Left colon (tissue), 2 donors: ENCODE measurements around the gene FNDC8. TPM values are rescaled to one million over a fixed set of nuclear protein-coding genes. Genes with fewer than 3 reads are reported as not detected.
"Not testable (repeated sequence)": the region's sequence is repeated elsewhere in the genome, so short reads cannot be mapped to it uniquely, and the experiment has no call there.

Experiments
- ATAC-seq: fragments of 200-7000 bp; cut with Tn5 transposase; one replicate; pipeline ENCODE4 v1.9.1; 2020; ENCODE audit warnings: mild to moderate bottlenecking, moderate library complexity
- DNase-seq, 2 donors: peaks; one replicate each; pipeline ENCODE4 v3.0.0-alpha.2; 2020
- intact Hi-C, 2 donors: fragments of 100-400 bp; cut with DNase I in 1 of 2; cut with micrococcal nuclease in 1 of 2; formaldehyde crosslinking; loops; one replicate each; pipeline versions ENCODE4 v1.11.2 to v1.14.0; 2022; cut with DNase I, micrococcal nuclease
- total RNA-seq, 2 donors: library from RNA; stranded (reverse); fragmentation: NEBNext Ultra II Directional; extraction: Animal tissue kit (Norgen Biotek cat#: 25700); gene quantifications; one replicate each; pipeline ENCODE4 v1.2.1, GENCODE V29; 2021
- donor health status: DM: no; HTN: no; CAD: no.
- donor health status: DM: yes; HTN: yes; CAD: no.

The FNDC8 gene
- total RNA-seq, 2 donors from 2014 or later: not detected

GRCh38 chr17:35089586-35090296 lies 31.7 kb upstream of the FNDC8 start:
- peak; percentile 4 for ATAC-seq
- peak in 1 of 2 donors; percentile 35 for DNase-seq
- intact Hi-C loops: no loop called here

GRCh38 chr17:35090707-35091106 lies 30.7 kb upstream of the FNDC8 start:
- ATAC-seq, intact Hi-C loops, DNase-seq: not testable (repeated sequence)

DNA sequence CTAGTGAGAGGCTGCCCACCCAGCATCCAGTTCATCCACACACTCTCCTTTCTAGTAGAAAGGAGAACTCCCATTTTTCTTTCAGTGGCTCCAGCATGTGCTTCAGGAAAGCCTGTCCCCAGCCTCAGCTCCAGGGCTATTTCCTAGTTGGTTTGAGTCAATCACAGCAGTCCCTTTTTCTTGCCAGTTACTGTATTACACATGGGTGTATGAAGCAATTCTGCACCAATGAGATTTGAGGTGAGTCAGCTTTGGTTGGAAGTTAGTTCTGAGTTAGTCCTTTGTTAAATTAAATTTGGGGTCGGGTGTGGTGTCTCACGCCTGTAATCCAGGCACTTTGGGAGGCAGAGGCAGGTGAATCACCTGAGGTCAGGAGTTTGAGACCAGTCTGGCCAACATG lies 26.5 kb upstream of the FNDC8 start:
- ATAC-seq (no peak), DNase-seq (no peak)
- intact Hi-C loops: no loop called here

GRCh38 chr17:35095741-35096140 lies 25.7 kb upstream of the FNDC8 start:
- DNase-seq (no peak), ATAC-seq (no peak)
- intact Hi-C loops: no loop called here

DNA sequence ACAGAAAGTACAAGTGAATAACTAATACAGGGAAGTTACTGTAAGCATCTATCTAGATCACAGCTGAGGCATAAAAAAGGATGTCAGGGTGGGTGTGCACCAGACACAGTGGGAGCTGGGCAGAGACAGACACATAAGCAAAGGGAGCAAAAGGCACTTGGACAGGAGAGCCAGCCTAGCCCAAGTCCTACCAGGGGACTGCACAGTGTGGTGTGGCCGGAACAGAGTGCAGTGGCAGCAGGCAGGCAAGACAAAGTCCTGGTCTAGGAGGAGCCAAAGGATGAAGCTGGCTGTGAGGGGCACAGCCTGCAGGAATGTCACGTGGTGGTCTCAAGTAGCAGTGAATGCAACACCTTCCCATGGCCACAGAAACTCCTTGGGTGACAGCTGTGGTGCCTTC lies 23.6 kb upstream of the FNDC8 start:
- no peak for ATAC-seq
- DNase-seq: no peak
- intact Hi-C loops: no loop called here

DNA sequence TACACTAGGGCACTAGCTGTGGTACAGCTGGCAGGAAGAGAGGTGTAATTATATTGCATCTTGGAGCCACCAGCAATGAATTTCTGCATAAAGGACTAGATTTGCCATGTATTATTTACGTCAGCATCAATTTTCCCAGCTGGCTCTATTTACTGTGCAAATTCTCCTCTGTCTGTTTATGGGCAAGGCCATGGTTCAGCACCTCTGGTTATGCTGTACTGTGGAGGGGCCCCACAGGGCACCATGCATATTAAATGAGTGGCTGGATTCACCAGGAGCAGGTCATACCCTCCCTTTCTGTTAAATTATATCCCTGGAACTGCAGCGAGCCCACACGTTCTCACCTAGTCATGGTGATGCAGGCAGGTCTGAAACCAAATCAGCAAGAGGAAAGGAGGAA lies 21.5 kb upstream of the FNDC8 start:
- DNase-seq: no peak
- no peak for ATAC-seq
- intact Hi-C loops: no loop called here

DNA sequence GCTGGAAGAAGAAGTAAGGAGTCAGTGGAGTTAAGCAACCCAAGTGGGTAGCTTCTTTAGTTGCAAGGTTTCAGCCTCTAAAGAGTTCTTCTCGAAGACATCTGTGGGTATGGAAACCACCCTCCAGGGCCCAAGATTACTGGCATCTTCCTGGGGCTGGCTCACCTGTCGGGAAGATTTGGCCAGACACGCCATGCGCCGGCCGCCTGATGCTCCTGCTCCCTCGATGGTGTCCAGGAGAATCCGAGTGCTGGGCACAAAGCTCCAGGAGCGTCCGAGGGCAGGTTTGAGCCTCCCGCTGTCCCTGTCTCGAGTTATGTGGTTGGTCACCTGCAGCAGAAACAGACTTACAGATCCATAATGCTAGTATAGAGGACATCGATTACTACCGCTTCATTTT lies 20.4 kb upstream of the FNDC8 start:
- no peak for ATAC-seq
- DNase-seq: no peak
- intact Hi-C loops: no loop called here

- ATAC-seq (no peak), DNase-seq (no peak)
- intact Hi-C loops: no loop called here
Observed at GRCh38 chr17:35101725-35102124, 19.7 kb upstream of the FNDC8 start.

- intact Hi-C loops: no loop called here
- no peak for DNase-seq
- ATAC-seq: no peak
Observed at GRCh38 chr17:35103271-35103670, 18.1 kb upstream of the FNDC8 start.

DNA sequence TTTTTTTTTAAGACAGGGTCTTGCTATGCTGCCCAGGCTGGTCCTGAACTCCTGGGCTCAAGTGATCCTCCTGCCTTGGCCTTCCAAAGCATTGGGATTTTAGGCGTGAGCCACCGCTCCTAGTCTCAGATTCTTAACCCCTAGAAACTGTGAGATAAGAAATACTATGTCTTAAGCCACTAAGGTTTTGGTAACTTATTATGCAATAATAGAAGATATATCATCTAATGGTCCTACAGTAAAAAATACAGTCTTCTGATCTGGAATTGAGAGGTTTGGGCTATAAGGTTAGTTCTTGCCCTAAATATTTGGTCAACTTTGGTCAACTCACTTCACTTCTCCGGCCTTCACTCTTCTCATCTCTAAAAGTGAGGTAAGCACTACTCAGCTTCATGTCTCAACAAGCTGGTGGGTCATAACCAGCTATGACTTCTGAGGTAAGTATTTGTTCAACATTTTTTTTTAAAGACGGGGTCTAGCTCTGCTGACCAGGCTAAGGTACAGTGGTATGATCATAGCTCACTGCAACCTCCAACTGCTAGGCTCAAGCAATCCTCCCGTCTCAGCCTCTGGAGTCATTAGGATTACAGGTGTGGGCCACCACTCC lies 16.5 kb upstream of the FNDC8 start:
- intact Hi-C loops: no loop called here
- DNase-seq (no peak), ATAC-seq (no peak)

- intact Hi-C loops, DNase-seq, ATAC-seq: not testable (repeated sequence)
Observed at GRCh38 chr17:35110791-35111190, 10.6 kb upstream of the FNDC8 start.

- DNase-seq: no peak
- intact Hi-C loops: no loop called here
- no peak for ATAC-seq
Observed at GRCh38 chr17:35116845-35117244, 4.6 kb upstream of the FNDC8 start.

DNA sequence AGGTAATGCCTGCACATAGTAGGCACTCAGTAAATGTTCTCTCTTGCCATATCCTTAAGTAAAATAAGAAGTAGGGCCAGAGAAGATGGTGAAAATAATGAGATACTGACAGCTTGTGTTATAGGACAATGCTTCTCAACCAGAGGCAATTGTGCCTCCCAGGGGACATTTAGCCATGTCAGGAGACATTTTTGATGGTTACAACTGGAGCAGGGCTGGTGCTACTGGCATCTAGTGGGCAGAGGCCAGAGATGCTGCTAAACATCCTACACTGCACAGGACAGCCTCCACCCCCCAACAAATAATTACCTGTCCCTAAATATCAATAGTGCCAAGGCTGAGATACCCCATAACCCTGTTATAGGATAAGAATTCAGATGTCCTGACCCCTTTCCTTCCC lies 3.4 kb upstream of the FNDC8 start:
- peak; percentile 26 for ATAC-seq
- intact Hi-C loops: no loop called here
- DNase-seq: no peak

GRCh38 chr17:35119370-35120165 lies 1.8 kb upstream of the FNDC8 start, which contains the start of gene RAD51D:
RAD51D (minus strand) TSS chr17:35119860; CDS start chr17:35119613, 247 bp downstream.
- peak; percentile 48 to 80 for DNase-seq
- intact Hi-C loops: loop anchor here in 1 of 2 donors (5.0 kb wide), 1 partner anchor 577 kb away; no protein-coding TSS in a partner anchor
- peak; percentile 92 for ATAC-seq

- intact Hi-C loops: no loop called here
- DNase-seq (no peak), ATAC-seq (no peak)
Observed at GRCh38 chr17:35127751-35128514, 6.5 kb downstream of the FNDC8 start.

GRCh38 chr17:35129154-35129972 lies 7.9 kb downstream of the FNDC8 start:
- DNase-seq (no peak), ATAC-seq (no peak)
- intact Hi-C loops: no loop called here

- intact Hi-C loops: no loop called here
- DNase-seq (no peak), ATAC-seq (no peak)
Observed at GRCh38 chr17:35129973-35130351, 8.5 kb downstream of the FNDC8 start.

DNA sequence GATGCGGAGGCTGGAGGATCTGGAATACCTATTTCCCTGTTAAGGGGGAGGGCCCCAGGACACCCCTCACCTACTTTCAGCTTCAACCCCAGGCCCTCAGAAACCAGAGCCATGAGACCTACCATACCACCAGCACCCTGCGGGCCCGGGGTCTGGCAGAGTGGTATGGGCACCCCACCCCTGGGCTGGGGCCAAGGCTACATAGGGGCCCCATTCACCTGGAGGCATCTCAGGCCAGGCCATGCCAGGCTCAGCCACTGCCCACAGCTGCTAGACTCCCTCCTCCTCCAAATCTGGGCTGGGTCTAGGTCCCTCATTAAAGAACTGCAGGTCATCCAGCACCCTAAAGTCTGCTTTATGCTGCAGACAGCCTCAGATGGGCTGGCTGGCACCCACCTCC lies 9.0 kb downstream of the FNDC8 start:
- DNase-seq (no peak), ATAC-seq (no peak)
- intact Hi-C loops: no loop called here
